Ascending aorta (tissue), 2 donors: ENCODE results near the gene IVD. TPM values are rescaled to one million over a fixed set of nuclear protein-coding genes. Genes with fewer than 3 reads are reported as not detected.

Source experiments
- DNase-seq, 2 donors: peaks; one replicate each; pipeline ENCODE4 v3.0.0-alpha.2; 2019; ENCODE audit warnings: low spot score in 2 of 2
- H3K27ac ChIP-seq, 2 donors: fragments of 200-600 bp; sonication (generic); one replicate each; pipeline ENCODE4 v1.5.1; 2016 to 2017; ENCODE audit warnings: mild to moderate bottlenecking in 1 of 2
- H3K27me3 ChIP-seq: fragments of 200-600 bp; sonication (generic); one replicate; pipeline ENCODE4 v1.5.1; 2017
- H3K36me3 ChIP-seq, 2 donors: fragments of 200-600 bp; sonication (generic); one replicate each; pipeline ENCODE4 v1.5.1; 2016
- H3K4me1 ChIP-seq, 2 donors: fragments of 200-600 bp; sonication (generic); one replicate each; pipeline ENCODE4 v1.5.1; 2016 to 2017; ENCODE audit warnings: mild to moderate bottlenecking in 1 of 2
- H3K4me3 ChIP-seq, 2 donors: fragments of 200-600 bp; sonication (generic); one replicate each; pipeline ENCODE4 v1.5.1; 2016 to 2017; ENCODE audit warnings: mild to moderate bottlenecking in 1 of 2
- H3K9me3 ChIP-seq, 2 donors: fragments of 200-600 bp; sonication (generic); one replicate each; pipeline ENCODE4 v1.5.1; 2016
- CTCF ChIP-seq, 3 experiments: fragments of 200-600 bp in 2 of 3; fragments of 450-650 bp in 1 of 3; sonication (generic) in 2 of 3; IDR thresholded peaks; one replicate each; pipeline ENCODE4 v1.5.1; 2016 to 2019; ENCODE audit warnings: antibody characterized with exemption in 3 of 3, mild to moderate bottlenecking in 1 of 3, moderate library complexity in 1 of 3
- intact Hi-C: fragments of 100-400 bp; cut with DNase I; formaldehyde crosslinking; loops from one replicate; pipeline ENCODE4 v1.15.1; 2023
- total RNA-seq: library from RNA; depleted of rRNA; stranded (reverse); fragments of >200 nt; gene quantifications from one replicate; pipeline ENCODE4 v1.1.0, GENCODE V29; 2016

Gene IVD
- 39.5 TPM for total RNA-seq

GRCh38 chr15:40405501-40406381, at the start of gene IVD:
IVD (plus strand) TSS chr15:40405795; CDS start chr15:40405828, 33 bp downstream.
- intact Hi-C loops: loop anchor here (1.0 to 10.0 kb wide), 7 partner anchors 23 to 301 kb away; partner anchors contain the start of genes BAHD1, BMF, CCDC9B and INAFM2

GRCh38 chr15:40355976-40356585, 49.5 kb upstream of the IVD start:
- no peaks in the 10 kb centered on the region for H3K27me3 ChIP-seq
- H3K27ac ChIP-seq: no peak overlapping the region
- peaks cover 7 to 9% of the 10 kb centered on the region in 2 donors for H3K4me1 ChIP-seq
- H3K4me3 ChIP-seq: no peak overlapping the region
- no peak for DNase-seq
- TF ChIP-seq CTCF (IDR thresholded peaks at IDR 0.05): no peak
- no peaks in the 10 kb centered on the region for H3K36me3 ChIP-seq
- H3K9me3 ChIP-seq: no peaks in the 10 kb centered on the region
- intact Hi-C loops: no loop called here

More at GRCh38 chr15:40405501-40406381, at the start of gene IVD:
- peak; percentile 72 to 97 for DNase-seq
- Histone ChIP-seq H3K36me3 (peaks cover 4 to 10% of the 10 kb centered on the region in 2 donors), H3K9me3 (no peaks in the 10 kb centered on the region), H3K27me3 (no peaks in the 10 kb centered on the region), H3K4me3 (peak within 1 kb of the TSS; percentile 73 to 98), H3K27ac (peak within 1 kb of the TSS; percentile 75 to 80), H3K4me1 (peaks cover 15 to 17% of the 10 kb centered on the region in 2 donors)
- no peak for TF ChIP-seq CTCF (IDR thresholded peaks at IDR 0.05)

GRCh38 chr15:40357246-40357645, 48.3 kb upstream of the IVD start:
- Histone ChIP-seq H3K4me3 (peak overlapping the region; percentile 45 to 73), H3K27me3 (no peaks in the 10 kb centered on the region), H3K36me3 (no peaks in the 10 kb centered on the region), H3K9me3 (no peaks in the 10 kb centered on the region), H3K27ac (no peak overlapping the region), H3K4me1 (peaks cover 7 to 9% of the 10 kb centered on the region in 2 donors)
- intact Hi-C loops: no loop called here
- no peak for DNase-seq
- no peak for TF ChIP-seq CTCF (IDR thresholded peaks at IDR 0.05)

GRCh38 chr15:40357723-40358470, 47.7 kb upstream of the IVD start, which contains the start of gene DISP2:
DISP2 (plus strand) TSS chr15:40358219; CDS start chr15:40358322, 103 bp downstream.
- intact Hi-C loops: loop anchor here (1.0 kb wide), 1 partner anchor 15 kb away; no protein-coding TSS in a partner anchor
- Histone ChIP-seq H3K27ac (no peak within 1 kb of the TSS), H3K27me3 (no peaks in the 10 kb centered on the region), H3K4me1 (peaks cover 7 to 9% of the 10 kb centered on the region in 2 donors), H3K9me3 (no peaks in the 10 kb centered on the region), H3K36me3 (no peaks in the 10 kb centered on the region), H3K4me3 (peak within 1 kb of the TSS; percentile 45 to 73)
- DNase-seq: peak in 1 of 2 donors; percentile 93
- TF ChIP-seq CTCF (IDR thresholded peaks at IDR 0.05): no peak
